Measurements from ENCODE around the gene UNC45A. TPM values are rescaled to one million over a fixed set of nuclear protein-coding genes. Genes with fewer than 3 reads are reported as not detected.

UNC45A gene
- total RNA-seq, 1 donor from 2014 or later = 102 TPM

GRCh38 chr15:90902040-90902839, 32.8 kb upstream of the UNC45A start:
- TF ChIP-seq, protein P1, sequence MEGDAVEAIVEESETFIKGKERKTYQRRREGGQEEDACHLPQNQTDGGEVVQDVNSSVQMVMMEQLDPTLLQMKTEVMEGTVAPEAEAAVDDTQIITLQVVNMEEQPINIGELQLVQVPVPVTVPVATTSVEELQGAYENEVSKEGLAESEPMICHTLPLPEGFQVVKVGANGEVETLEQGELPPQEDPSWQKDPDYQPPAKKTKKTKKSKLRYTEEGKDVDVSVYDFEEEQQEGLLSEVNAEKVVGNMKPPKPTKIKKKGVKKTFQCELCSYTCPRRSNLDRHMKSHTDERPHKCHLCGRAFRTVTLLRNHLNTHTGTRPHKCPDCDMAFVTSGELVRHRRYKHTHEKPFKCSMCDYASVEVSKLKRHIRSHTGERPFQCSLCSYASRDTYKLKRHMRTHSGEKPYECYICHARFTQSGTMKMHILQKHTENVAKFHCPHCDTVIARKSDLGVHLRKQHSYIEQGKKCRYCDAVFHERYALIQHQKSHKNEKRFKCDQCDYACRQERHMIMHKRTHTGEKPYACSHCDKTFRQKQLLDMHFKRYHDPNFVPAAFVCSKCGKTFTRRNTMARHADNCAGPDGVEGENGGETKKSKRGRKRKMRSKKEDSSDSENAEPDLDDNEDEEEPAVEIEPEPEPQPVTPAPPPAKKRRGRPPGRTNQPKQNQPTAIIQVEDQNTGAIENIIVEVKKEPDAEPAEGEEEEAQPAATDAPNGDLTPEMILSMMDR (IDR thresholded peaks at IDR 0.05; ENCODE audit: unreplicated experiment) = peak; percentile 30
- peaks cover 4% of the 10 kb centered on the region for H3K27me3 Mint-ChIP-seq (ENCODE audit: unreplicated experiment)
- DNase-seq (ENCODE audit: low spot score) = peak; percentile 73
- H3K9me3 Mint-ChIP-seq (ENCODE audit: unreplicated experiment) = no peaks in the 10 kb centered on the region
- peaks cover 17% of the 10 kb centered on the region for H3K36me3 Mint-ChIP-seq (ENCODE audit: low read depth, unreplicated experiment)
- peak overlapping the region; percentile 97 for H3K4me3 Mint-ChIP-seq (ENCODE audit: unreplicated experiment)
- H3K4me1 Mint-ChIP-seq (ENCODE audit: unreplicated experiment) = peaks cover 12% of the 10 kb centered on the region
- H3K27ac Mint-ChIP-seq (ENCODE audit: unreplicated experiment) = peak overlapping the region; percentile 93

- peak within 1 kb of the TSS; percentile 93 for H3K27ac Mint-ChIP-seq (ENCODE audit: unreplicated experiment)
- peaks cover 6% of the 10 kb centered on the region for H3K27me3 Mint-ChIP-seq (ENCODE audit: unreplicated experiment)
- no peaks in the 10 kb centered on the region for H3K9me3 Mint-ChIP-seq (ENCODE audit: unreplicated experiment)
- DNase-seq (ENCODE audit: low spot score) = peak; percentile 43
- TF ChIP-seq, protein P1 (IDR thresholded peaks at IDR 0.05; ENCODE audit: unreplicated experiment) = no peak
- peaks cover 19% of the 10 kb centered on the region for H3K36me3 Mint-ChIP-seq (ENCODE audit: low read depth, unreplicated experiment)
- peak within 1 kb of the TSS; percentile 97 for H3K4me3 Mint-ChIP-seq (ENCODE audit: unreplicated experiment)
- H3K4me1 Mint-ChIP-seq (ENCODE audit: unreplicated experiment) = peaks cover 12% of the 10 kb centered on the region
Measured at GRCh38 chr15:90902840-90903732, 32.0 kb upstream of the UNC45A start, which contains the start of gene MAN2A2. Gene MAN2A2, plus strand, starts transcription at chr15:90903302. Its CDS starts 906 bp downstream, at chr15:90904208.

- TF ChIP-seq, protein P1 (IDR thresholded peaks at IDR 0.05; ENCODE audit: unreplicated experiment) = no peak
- no peak overlapping the region for H3K27ac Mint-ChIP-seq (ENCODE audit: unreplicated experiment)
- peak; percentile 33 for DNase-seq (ENCODE audit: low spot score)
- H3K4me1 Mint-ChIP-seq (ENCODE audit: unreplicated experiment) = peaks cover 12% of the 10 kb centered on the region
- H3K36me3 Mint-ChIP-seq (ENCODE audit: low read depth, unreplicated experiment) = peaks cover 19% of the 10 kb centered on the region
- peak overlapping the region; percentile 69 for H3K4me3 Mint-ChIP-seq (ENCODE audit: unreplicated experiment)
- peaks cover 5% of the 10 kb centered on the region for H3K27me3 Mint-ChIP-seq (ENCODE audit: unreplicated experiment)
- no peaks in the 10 kb centered on the region for H3K9me3 Mint-ChIP-seq (ENCODE audit: unreplicated experiment)
Measured at GRCh38 chr15:90903733-90904536, 31.1 kb upstream of the UNC45A start.

- no peak for DNase-seq (ENCODE audit: low spot score)
- Mint-ChIP-seq H3K9me3 (ENCODE audit: unreplicated experiment) (no peaks in the 10 kb centered on the region), H3K4me1 (ENCODE audit: unreplicated experiment) (peaks cover 12% of the 10 kb centered on the region), H3K27ac (ENCODE audit: unreplicated experiment) (no peak overlapping the region), H3K36me3 (ENCODE audit: low read depth, unreplicated experiment) (peaks cover 19% of the 10 kb centered on the region), H3K27me3 (ENCODE audit: unreplicated experiment) (peaks cover 5% of the 10 kb centered on the region), H3K4me3 (ENCODE audit: unreplicated experiment) (no peak overlapping the region)
- TF ChIP-seq, protein P1 (IDR thresholded peaks at IDR 0.05; ENCODE audit: unreplicated experiment) = no peak
Measured at GRCh38 chr15:90904746-90905145, 30.3 kb upstream of the UNC45A start.

Measured in endothelial cell (in vitro differentiated cells).